ENCODE data around the gene ATP6AP1. TPM values are rescaled to one million over a fixed set of nuclear protein-coding genes. Genes with fewer than 3 reads are reported as not detected.

The ATP6AP1 gene
- total and polyA plus RNA-seq, 2 donors (not counting 1 experiment from before 2014, with no cell fraction given) = 47.1 to 57.7 TPM

DNA sequence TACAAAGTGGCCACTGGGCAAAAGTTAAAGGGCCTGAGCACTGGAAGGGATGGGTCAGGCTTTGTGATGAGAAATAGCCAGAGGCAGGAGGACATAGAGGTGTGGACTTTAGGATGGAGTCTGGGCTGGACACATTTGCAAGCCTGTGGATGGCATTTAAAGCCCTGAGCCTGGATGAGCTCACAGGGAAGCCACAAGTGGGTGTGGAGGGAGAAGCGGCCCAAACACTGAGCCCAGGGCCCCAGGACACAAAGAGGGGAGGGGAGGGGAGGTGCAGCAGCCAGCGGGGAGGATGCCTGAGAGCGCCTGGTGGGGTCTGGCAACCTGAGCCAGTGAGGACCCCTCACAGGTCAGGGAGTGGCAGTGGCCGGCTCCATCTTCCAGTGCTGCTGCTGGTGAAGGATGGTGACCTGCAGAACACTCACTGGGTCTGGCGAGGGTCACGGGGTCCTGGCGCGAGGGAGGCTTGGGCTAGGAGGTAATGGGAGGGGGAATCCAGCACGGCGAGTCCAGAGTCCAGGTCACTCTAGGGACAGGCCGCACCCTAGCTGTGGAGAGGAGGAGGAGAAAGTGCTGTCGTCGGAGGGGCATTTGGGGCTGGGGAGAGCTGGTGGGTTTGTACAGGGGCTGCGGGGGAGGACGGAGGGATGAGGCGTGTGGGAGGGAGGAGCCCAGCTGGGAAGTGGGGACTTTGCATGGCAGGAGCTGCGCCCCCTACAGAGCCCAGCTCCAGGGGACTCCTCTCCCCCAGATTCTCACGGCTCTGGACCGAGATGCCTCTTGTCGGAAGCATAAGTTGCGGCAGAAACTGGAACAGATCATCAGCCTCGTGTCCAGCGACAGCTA, 43.6 kb downstream of the ATP6AP1 start:
- POLR2A ChIA-PET = no interaction called here
- Mint-ChIP-seq H3K9me3 (ENCODE audit: insufficient read depth) (no peaks in the 10 kb centered on the region), H3K27ac (no peak overlapping the region)

More for the DNA sequence above, 43.6 kb downstream of the ATP6AP1 start:
- Histone ChIP-seq H4K20me1 (ENCODE audit: control insufficient read depth, insufficient read depth, low read length, poor library complexity, severe bottlenecking) (no peaks in the 10 kb centered on the region), H3K36me3 (replicated peaks in 1 of 2; ENCODE audit: control extremely low read depth in 1 of 2, control insufficient read depth in 1 of 2, extremely low read depth in 1 of 2, insufficient read depth in 2 of 2, low read length in 1 of 2) (peaks cover 0 to 19% of the 10 kb centered on the region in 2 experiments), H3K27me3 (replicated peaks in 1 of 4; ENCODE audit: control extremely low read depth in 1 of 4, control insufficient read depth in 3 of 4, insufficient read depth in 4 of 4, low read length in 3 of 4) (no peaks in the 10 kb centered on the region), H3K27ac (ENCODE audit: low read length in 2 of 2) (no peak overlapping the region), H3K4me3 (ENCODE audit: control extremely low read depth in 1 of 5, extremely low read depth in 1 of 5, insufficient read depth in 1 of 5, low read depth in 2 of 5, low read length in 4 of 5) (no peak overlapping the region), H2AFZ (ENCODE audit: insufficient read depth, low read depth, low read length, poor library complexity, severe bottlenecking) (no peak overlapping the region), H3K4me2 (replicated peaks; ENCODE audit: low read depth, low read length, poor library complexity, severe bottlenecking) (no peak overlapping the region), H3K4me1 (ENCODE audit: control insufficient read depth in 2 of 2, insufficient read depth in 2 of 2, low read length in 2 of 2) (no peaks in the 10 kb centered on the region), H3K9me3 (ENCODE audit: control extremely low read depth in 1 of 3, control insufficient read depth in 2 of 3, insufficient read depth in 1 of 3, low read length in 2 of 3) (no peaks in the 10 kb centered on the region), H3K79me2 (ENCODE audit: control insufficient read depth, insufficient read depth, low read length) (no peaks in the 10 kb centered on the region), H3K9ac (ENCODE audit: low read length) (no peak overlapping the region)
- H3K4me1 Mint-ChIP-seq = no peaks in the 10 kb centered on the region
- intact Hi-C loops (cut with micrococcal nuclease) = no loop called here
- H3K4me3 Mint-ChIP-seq = no peak overlapping the region
- ATAC-seq (ENCODE audit: low read depth) (no peak), DNase-seq (no peak)
- 94% methylated on average over 8 of the region's 23 CpGs for WGBS (ENCODE audit: insufficient coverage)
- no peaks in the 10 kb centered on the region for H3K27me3 Mint-ChIP-seq
- TF ChIP-seq, protein P1, sequence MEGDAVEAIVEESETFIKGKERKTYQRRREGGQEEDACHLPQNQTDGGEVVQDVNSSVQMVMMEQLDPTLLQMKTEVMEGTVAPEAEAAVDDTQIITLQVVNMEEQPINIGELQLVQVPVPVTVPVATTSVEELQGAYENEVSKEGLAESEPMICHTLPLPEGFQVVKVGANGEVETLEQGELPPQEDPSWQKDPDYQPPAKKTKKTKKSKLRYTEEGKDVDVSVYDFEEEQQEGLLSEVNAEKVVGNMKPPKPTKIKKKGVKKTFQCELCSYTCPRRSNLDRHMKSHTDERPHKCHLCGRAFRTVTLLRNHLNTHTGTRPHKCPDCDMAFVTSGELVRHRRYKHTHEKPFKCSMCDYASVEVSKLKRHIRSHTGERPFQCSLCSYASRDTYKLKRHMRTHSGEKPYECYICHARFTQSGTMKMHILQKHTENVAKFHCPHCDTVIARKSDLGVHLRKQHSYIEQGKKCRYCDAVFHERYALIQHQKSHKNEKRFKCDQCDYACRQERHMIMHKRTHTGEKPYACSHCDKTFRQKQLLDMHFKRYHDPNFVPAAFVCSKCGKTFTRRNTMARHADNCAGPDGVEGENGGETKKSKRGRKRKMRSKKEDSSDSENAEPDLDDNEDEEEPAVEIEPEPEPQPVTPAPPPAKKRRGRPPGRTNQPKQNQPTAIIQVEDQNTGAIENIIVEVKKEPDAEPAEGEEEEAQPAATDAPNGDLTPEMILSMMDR (IDR thresholded peaks at IDR 0.05) = no peak
- TF ChIP-seq EZH2 (IDR thresholded peaks at IDR 0.05; ENCODE audit: borderline replicate concordance, insufficient read depth, low read depth, low read length, poor library complexity, severe bottlenecking) = no peak
- CTCF ChIA-PET = no interaction called here
